ENCODE results near the gene ILKAP. TPM values are rescaled to one million over a fixed set of nuclear protein-coding genes. Genes with fewer than 3 reads are reported as not detected.

Gene ILKAP
- total RNA-seq, 4 donors from 2014 or later, result 36.3 to 82.6 (median 49.6) TPM

- Histone ChIP-seq H3K27ac (no peak overlapping the region), H3K4me3 (no peak overlapping the region), H3K27me3 (peaks cover 9% of the 10 kb centered on the region), H3K9me3 (no peaks in the 10 kb centered on the region), H3K36me3 (peaks cover 32% of the 10 kb centered on the region), H3K4me1 (peaks cover 25% of the 10 kb centered on the region)
- WGBS, result 83% methylated on average over 2 of the region's 2 CpGs
- no peak for DNase-seq (ENCODE audit: low spot score in 2 of 2)
- TF ChIP-seq POLR2A (IDR thresholded peaks at IDR 0.05), result no peak
- no peak for TF ChIP-seq POLR2AphosphoS5 (IDR thresholded peaks at IDR 0.05)
- TF ChIP-seq CTCF (IDR thresholded peaks at IDR 0.05), result no peak
- no peak for TF ChIP-seq EP300 (IDR thresholded peaks at IDR 0.05)
Measured at GRCh38 chr2:238241970-238242369, 38.5 kb upstream of the ILKAP start.

- no peaks in the 10 kb centered on the region for H3K9me3 ChIP-seq
- WGBS, result 100% methylated on average over 1 of the region's 71 CpGs
- peaks cover 22% of the 10 kb centered on the region for H3K36me3 ChIP-seq
- TF ChIP-seq EP300 (IDR thresholded peaks at IDR 0.05), result no peak
- TF ChIP-seq CTCF (IDR thresholded peaks at IDR 0.05), result no peak
- TF ChIP-seq POLR2AphosphoS5 (IDR thresholded peaks at IDR 0.05), result no peak
- no peak for TF ChIP-seq POLR2A (IDR thresholded peaks at IDR 0.05)
- peaks cover 25% of the 10 kb centered on the region for H3K4me1 ChIP-seq
- peaks cover 9% of the 10 kb centered on the region for H3K27me3 ChIP-seq
- no peak overlapping the region for H3K27ac ChIP-seq
- no peak for DNase-seq (ENCODE audit: low spot score in 2 of 2)
- peak overlapping the region; percentile 73 for H3K4me3 ChIP-seq
Measured at GRCh38 chr2:238240757-238241711, 37.5 kb upstream of the ILKAP start.

GRCh38 chr2:238239863-238240756, 36.6 kb upstream of the ILKAP start, which contains the start of gene HES6:
HES6 (minus strand) TSS chr2:238240038; CDS start chr2:238239905, 133 bp downstream.
- under 1% methylated on average over 40 of the region's 105 CpGs for WGBS
- H3K9me3 ChIP-seq, result no peaks in the 10 kb centered on the region
- peak; percentile 87 to 90 for DNase-seq (ENCODE audit: low spot score in 2 of 2)
- peak within 1 kb of the TSS; percentile 73 for H3K4me3 ChIP-seq
- H3K36me3 ChIP-seq, result peaks cover 13% of the 10 kb centered on the region
- peaks cover 9% of the 10 kb centered on the region for H3K27me3 ChIP-seq
- H3K4me1 ChIP-seq, result peaks cover 25% of the 10 kb centered on the region
- TF ChIP-seq POLR2AphosphoS5 (IDR thresholded peaks at IDR 0.05), result no peak
- no peak for TF ChIP-seq EP300 (IDR thresholded peaks at IDR 0.05)
- TF ChIP-seq CTCF (IDR thresholded peaks at IDR 0.05), result no peak
- peak; percentile 44 to 58 for TF ChIP-seq POLR2A (IDR thresholded peaks at IDR 0.05)
- H3K27ac ChIP-seq, result no peak within 1 kb of the TSS

- Histone ChIP-seq H3K27me3 (peaks cover 9% of the 10 kb centered on the region), H3K4me1 (peaks cover 27% of the 10 kb centered on the region), H3K36me3 (peaks cover 7% of the 10 kb centered on the region), H3K9me3 (no peaks in the 10 kb centered on the region), H3K27ac (no peak overlapping the region), H3K4me3 (peak overlapping the region; percentile 73)
- DNase-seq (ENCODE audit: low spot score in 2 of 2), result peak in 1 of 2 donors; percentile 77
- TF ChIP-seq EP300 (IDR thresholded peaks at IDR 0.05), result no peak
- no peak for TF ChIP-seq CTCF (IDR thresholded peaks at IDR 0.05)
- TF ChIP-seq POLR2AphosphoS5 (IDR thresholded peaks at IDR 0.05), result no peak
- no peak for TF ChIP-seq POLR2A (IDR thresholded peaks at IDR 0.05)
- WGBS, result no CpG with 5 or more reads among the region's 43 CpGs
Measured at GRCh38 chr2:238239543-238239862, 36.0 kb upstream of the ILKAP start.
